SIG-M5 (cell line): ENCODE results near the gene CELSR1.

ENCODE experiments used
- DNase-seq: peaks from one replicate; lab custom pipeline; 2025; lab: John Stamatoyannopoulos, UW

The CELSR1 gene

GRCh38 chr22:46575911-46576555 lies 38.6 kb upstream of the CELSR1 start:
- no peak for DNase-seq

GRCh38 chr22:46574993-46575910 lies 37.8 kb upstream of the CELSR1 start:
- no peak for DNase-seq

- DNase-seq: no peak
Measured at GRCh38 chr22:46574438-46574992, 37.1 kb upstream of the CELSR1 start.

GRCh38 chr22:46573781-46574437 lies 36.5 kb upstream of the CELSR1 start:
- no peak for DNase-seq

- DNase-seq: no peak
Measured at GRCh38 chr22:46572911-46573780, 35.7 kb upstream of the CELSR1 start.

- DNase-seq: no peak
Measured at GRCh38 chr22:46571642-46572250, 34.3 kb upstream of the CELSR1 start.

GRCh38 chr22:46569848-46570695 lies 32.7 kb upstream of the CELSR1 start:
- DNase-seq: no peak

GRCh38 chr22:46569055-46569847 lies 31.8 kb upstream of the CELSR1 start:
- no peak for DNase-seq

- DNase-seq: no peak
Measured at GRCh38 chr22:46568102-46568809, 30.8 kb upstream of the CELSR1 start.

- no peak for DNase-seq
Measured at GRCh38 chr22:46567471-46567870, 30.1 kb upstream of the CELSR1 start.

GRCh38 chr22:46564084-46564714 lies 26.8 kb upstream of the CELSR1 start:
- DNase-seq: no peak

- DNase-seq: no peak
Measured at GRCh38 chr22:46563381-46564083, 26.1 kb upstream of the CELSR1 start.

- DNase-seq: no peak
Measured at GRCh38 chr22:46561435-46561905, 24.1 kb upstream of the CELSR1 start.

GRCh38 chr22:46560696-46561295 lies 23.4 kb upstream of the CELSR1 start:
- DNase-seq: no peak

GRCh38 chr22:46557736-46558480 lies 20.5 kb upstream of the CELSR1 start:
- DNase-seq: no peak

- DNase-seq: no peak
Measured at GRCh38 chr22:46556775-46557174, 19.4 kb upstream of the CELSR1 start.
